Fibroblast of skin of scalp (primary cell): ENCODE data around the gene CLASP2.
"Not testable (repeated sequence)": the region's sequence is repeated elsewhere in the genome, so short reads cannot be mapped to it uniquely, and the experiment has no call there.

ENCODE experiments used
- DNase-seq: peaks from one replicate; pipeline ENCODE4 v3.0.0-alpha.2; 2013

The CLASP2 gene

GRCh38 chr3:33687406-33688010 is 30.5 kb downstream of the CLASP2 start:
- DNase-seq: peak; percentile 37

GRCh38 chr3:33682770-33683169 is 35.3 kb downstream of the CLASP2 start:
- DNase-seq: no peak

GRCh38 chr3:33681667-33682066 is 36.4 kb downstream of the CLASP2 start:
- DNase-seq: no peak

- no peak for DNase-seq
Observed at GRCh38 chr3:33678073-33678472, 40.0 kb downstream of the CLASP2 start.

GRCh38 chr3:33673436-33673835 is 44.6 kb downstream of the CLASP2 start:
- not testable (repeated sequence) for DNase-seq

- DNase-seq: no peak
Observed at GRCh38 chr3:33668618-33669017, 49.4 kb downstream of the CLASP2 start.

- no peak for DNase-seq
Observed at GRCh38 chr3:33665294-33665693, 52.8 kb downstream of the CLASP2 start.

GRCh38 chr3:33664195-33664594 is 53.9 kb downstream of the CLASP2 start:
- peak; percentile 76 for DNase-seq

GRCh38 chr3:33663042-33663441 is 55.0 kb downstream of the CLASP2 start:
- no peak for DNase-seq

- DNase-seq: no peak
Observed at GRCh38 chr3:33659856-33660434, 58.1 kb downstream of the CLASP2 start.

- DNase-seq: peak; percentile 61
Observed at GRCh38 chr3:33658991-33659848, 58.8 kb downstream of the CLASP2 start.

- DNase-seq: no peak
Observed at GRCh38 chr3:33658621-33658990, 59.4 kb downstream of the CLASP2 start.

- DNase-seq: no peak
Observed at GRCh38 chr3:33658039-33658438, 60.0 kb downstream of the CLASP2 start.

GRCh38 chr3:33652736-33653135 is 65.3 kb downstream of the CLASP2 start:
- DNase-seq: no peak

GRCh38 chr3:33651101-33651500 is 67.0 kb downstream of the CLASP2 start:
- DNase-seq: not testable (repeated sequence)

GRCh38 chr3:33650495-33650894 is 67.6 kb downstream of the CLASP2 start:
- DNase-seq: no peak

GRCh38 chr3:33648793-33649192 is 69.3 kb downstream of the CLASP2 start:
- no peak for DNase-seq

- no peak for DNase-seq
Observed at GRCh38 chr3:33646406-33646805, 71.6 kb downstream of the CLASP2 start.

GRCh38 chr3:33645060-33645647 is 72.9 kb downstream of the CLASP2 start:
- peak; percentile 9 for DNase-seq

- no peak for DNase-seq
Observed at GRCh38 chr3:33644582-33644981, 73.5 kb downstream of the CLASP2 start.

- DNase-seq: no peak
Observed at GRCh38 chr3:33642806-33643205, 75.2 kb downstream of the CLASP2 start.

GRCh38 chr3:33639889-33640288 is 78.2 kb downstream of the CLASP2 start:
- no peak for DNase-seq

- no peak for DNase-seq
Observed at GRCh38 chr3:33637482-33637881, 80.6 kb downstream of the CLASP2 start.
